K562 (cell line): ENCODE data around the gene ZNF598. TPM values are rescaled to one million over a fixed set of nuclear protein-coding genes. Genes with fewer than 3 reads are reported as not detected.
A peak's percentile ranks its signal among the peaks of the same experiment; 100 is the strongest.

ENCODE experiments used
- ATF6 ChIP-seq: sonication (generic); formaldehyde crosslinking; IDR thresholded peaks from 2 replicates; pipeline ENCODE4 v1.4.0; 2020; ENCODE audit warnings: mild to moderate bottlenecking, missing genetic modification reagents
- CREM ChIP-seq: IDR thresholded peaks from 2 replicates; pipeline ENCODE4 v1.6.1; 2014; ENCODE audit warnings: antibody characterized with exemption, low read depth
- MAX ChIP-seq: sonication (generic); formaldehyde crosslinking; IDR thresholded peaks from 2 replicates; pipeline ENCODE4 v1.9.0; 2022; ENCODE audit warnings: mild to moderate bottlenecking, missing genetic modification reagents
- NFIC ChIP-seq: fragments of 450-650 bp; IDR thresholded peaks from 2 replicates; pipeline ENCODE4 v1.6.1; 2017; ENCODE audit warnings: mild to moderate bottlenecking, inconsistent platforms
- RERE ChIP-seq: sonication (generic); formaldehyde crosslinking; IDR thresholded peaks from 2 replicates; pipeline ENCODE4 v1.8.0; 2023; ENCODE audit warnings: missing genetic modification reagents, mild to moderate bottlenecking, borderline replicate concordance
- SIRT6 ChIP-seq: IDR thresholded peaks from one replicate; pipeline ENCODE4 v1.6.1; 2012; ENCODE audit warnings: low read depth, mild to moderate bottlenecking, control low read depth, inconsistent platforms, low read length, moderate library complexity
- SMAD3 ChIP-seq: fragments of 450-650 bp; formaldehyde crosslinking; conservative IDR thresholded peaks from 2 replicates; pipeline ENCODE4 v1.4.0; 2020; ENCODE audit warnings: mild to moderate bottlenecking
- YBX1 ChIP-seq: fragments of 450-650 bp; IDR thresholded peaks from 2 replicates; pipeline ENCODE4 v1.7.1; 2016; ENCODE audit warnings: mild to moderate bottlenecking
- ZNF354B ChIP-seq: fragments of 250-450 bp; sonication (Bioruptor Pico); IDR thresholded peaks from 2 replicates; pipeline ENCODE4 v1.4.0; 2020
- ZNF407 ChIP-seq: fragments of 450-650 bp; IDR thresholded peaks from 2 replicates; pipeline ENCODE4 v1.6.1; 2016; ENCODE audit warnings: low read depth
- ZNF436 ChIP-seq: fragments of 250-450, 450-650 bp; sonication (Bioruptor Pico); formaldehyde crosslinking; IDR thresholded peaks from 2 replicates; pipeline ENCODE4 v1.7.0; 2020; ENCODE audit warnings: mild to moderate bottlenecking
- polyA plus RNA-seq, 8 experiments: library from polyadenylated mRNA; depleted of rRNA in 4 of 8; stranded (reverse) in 5 of 8; unstranded in 3 of 8; fragments of >200 nt; fragmentation: Nextera tagmentation in 2 of 8; fragmentation: Illumina TruSeq in 1 of 8; extraction: Ambion mirVana in 2 of 8; extraction: Trizol in 1 of 8; gene quantifications; 2 replicates each; pipeline versions ENCODE4 v1.2.1 to v1.2.3, GENCODE V29; 2011 to 2014; ENCODE audit warnings: inconsistent platforms in 1 of 8, missing spikeins in 1 of 8
- total RNA-seq, 7 experiments: library from RNA; depleted of rRNA in 6 of 7; stranded (reverse); fragments of >200 nt in 6 of 7; fragmentation: Illumina TruSeq in 2 of 7; extraction: Trizol in 2 of 7; gene quantifications; 2 replicates each; pipeline versions ENCODE4 v1.2.1 to v1.2.3, GENCODE V29; 2011 to 2021; ENCODE audit warnings: low replicate concordance in 1 of 7

ZNF598 gene
- total and polyA plus RNA-seq, 9 of the 15 experiments (the other 6 are each of a cell fraction or from before 2014, with no cell fraction given), result 0.11 to 115 (median 29.6) TPM

- TF ChIP-seq ZNF407 (peak; percentile 52; the same call in 1 of the 2 replicates), YBX1 (no peak), SIRT6 (no peak), NFIC (peak; percentile 24; the same call in 1 of the 2 replicates), ATF6 (CRISPR knock-in tag) (no peak), ZNF354B (CRISPR knock-in tag) (no peak), CREM (peak; percentile 81), RERE (CRISPR knock-in tag) (0 out of 2 replicates have a peak, but pooled peaks have one; percentile 81), ZNF436 (CRISPR knock-in tag) (0 out of 2 replicates have a peak, but pooled peaks have one; percentile 25), MAX (CRISPR knock-in tag) (peak; percentile 26; the same call in 1 of the 2 replicates), SMAD3 (no peak)
Measured at GRCh38 chr16:1990351-1991134, 19.1 kb downstream of the ZNF598 start (continued).
